ENCODE data around the gene NUDT13.

- TF ChIP-seq CTCF (IDR thresholded peaks at IDR 0.05; ENCODE audit: low read depth, low read length) (no peak), POLR2A (IDR thresholded peaks at IDR 0.05; ENCODE audit: extremely low read depth, insufficient read length) (no peak), MAX (IDR thresholded peaks at IDR 0.05; ENCODE audit: low read depth, low read length) (no peak)
Measured at GRCh38 chr10:73075829-73076228, 34.4 kb upstream of the NUDT13 start.

Data from NB4 (cell line).